ENCODE data around the gene DNAH2.
"Not testable (repeated sequence)": the region's sequence is repeated elsewhere in the genome, so short reads cannot be mapped to it uniquely, and the experiment has no call there.

The DNAH2 gene

GRCh38 chr17:7853691-7854038 lies 136.1 kb downstream of the DNAH2 start:
- DNase-seq, result no peak

- no peak for DNase-seq
These were observed 136.7 kb downstream of the DNAH2 start for GRCh38 chr17:7854078-7854777.

- DNase-seq, result no peak
These were observed 137.5 kb downstream of the DNAH2 start, which contains the start of gene TMEM88 for GRCh38 chr17:7854851-7855659. TSS of gene TMEM88 (plus strand) at chr17:7855066. CDS start at chr17:7855075, 9 bp downstream.

GRCh38 chr17:7855660-7856010 lies 138.1 kb downstream of the DNAH2 start:
- peak in 1 of 2 experiments; percentile 60 for DNase-seq

GRCh38 chr17:7856011-7856810 lies 138.7 kb downstream of the DNAH2 start:
- DNase-seq, result peak in 1 of 2 experiments; percentile 60

GRCh38 chr17:7856811-7857712 lies 139.5 kb downstream of the DNAH2 start, which contains the start of gene NAA38:
TSS of gene NAA38 (minus strand) at chr17:7857559. CDS start at chr17:7857463, 96 bp downstream.
- peak; percentile 97 to 98 for DNase-seq

- DNase-seq, result peak; percentile 92
These were observed 140.4 kb downstream of the DNAH2 start, which contains the start of gene CYB5D1 for GRCh38 chr17:7857713-7858521. TSS of gene CYB5D1 (plus strand) at chr17:7858003. CDS start at chr17:7858135, 132 bp downstream.

GRCh38 chr17:7858522-7858810 lies 140.9 kb downstream of the DNAH2 start:
- peak in 1 of 2 experiments; percentile 54 for DNase-seq

- no peak for DNase-seq
These were observed 141.5 kb downstream of the DNAH2 start for GRCh38 chr17:7859028-7859427.

GRCh38 chr17:7862692-7863437 lies 145.3 kb downstream of the DNAH2 start:
- DNase-seq, result peak; percentile 60 to 67

GRCh38 chr17:7864384-7864783 lies 146.8 kb downstream of the DNAH2 start:
- not testable (repeated sequence) for DNase-seq

- no peak for DNase-seq
These were observed 147.6 kb downstream of the DNAH2 start for GRCh38 chr17:7864995-7865650.

GRCh38 chr17:7867881-7868329 lies 150.4 kb downstream of the DNAH2 start:
- no peak for DNase-seq

- DNase-seq, result no peak
These were observed 155.5 kb downstream of the DNAH2 start for GRCh38 chr17:7873051-7873450.

GRCh38 chr17:7875804-7876370 lies 158.3 kb downstream of the DNAH2 start:
- DNase-seq, result no peak

- no peak for DNase-seq
These were observed 160.7 kb downstream of the DNAH2 start for GRCh38 chr17:7878234-7878633.

- DNase-seq, result no peak
These were observed 162.7 kb downstream of the DNAH2 start for GRCh38 chr17:7880076-7880868.

- DNase-seq, result no peak
These were observed 163.9 kb downstream of the DNAH2 start for GRCh38 chr17:7881276-7882054.
